ENCODE data around the gene CSF2RB.

DNA sequence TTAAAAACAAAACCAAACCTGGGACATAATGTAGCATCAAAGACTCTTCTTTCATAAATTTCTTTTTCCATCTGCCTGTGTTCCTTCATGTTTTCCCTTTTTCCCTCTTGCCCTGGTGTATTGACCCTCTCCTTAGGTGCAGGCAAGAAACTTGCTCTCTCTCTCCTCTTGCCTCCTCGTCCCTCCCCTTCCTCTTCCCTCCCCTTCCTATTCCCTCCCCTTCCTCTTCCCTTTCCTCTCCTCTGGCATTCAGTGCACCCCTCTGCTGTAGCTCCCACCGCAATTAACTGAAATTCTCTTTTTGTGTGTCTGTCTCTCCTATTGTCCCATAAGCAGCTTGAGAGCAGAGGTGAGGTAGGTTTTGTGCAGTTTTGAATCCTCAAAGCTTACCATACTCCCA, 49.9 kb downstream of the CSF2RB start:
- TF ChIP-seq KDM1A (IDR thresholded peaks at IDR 0.05; ENCODE audit: low read depth) = no peak
- TF ChIP-seq, protein P1, sequence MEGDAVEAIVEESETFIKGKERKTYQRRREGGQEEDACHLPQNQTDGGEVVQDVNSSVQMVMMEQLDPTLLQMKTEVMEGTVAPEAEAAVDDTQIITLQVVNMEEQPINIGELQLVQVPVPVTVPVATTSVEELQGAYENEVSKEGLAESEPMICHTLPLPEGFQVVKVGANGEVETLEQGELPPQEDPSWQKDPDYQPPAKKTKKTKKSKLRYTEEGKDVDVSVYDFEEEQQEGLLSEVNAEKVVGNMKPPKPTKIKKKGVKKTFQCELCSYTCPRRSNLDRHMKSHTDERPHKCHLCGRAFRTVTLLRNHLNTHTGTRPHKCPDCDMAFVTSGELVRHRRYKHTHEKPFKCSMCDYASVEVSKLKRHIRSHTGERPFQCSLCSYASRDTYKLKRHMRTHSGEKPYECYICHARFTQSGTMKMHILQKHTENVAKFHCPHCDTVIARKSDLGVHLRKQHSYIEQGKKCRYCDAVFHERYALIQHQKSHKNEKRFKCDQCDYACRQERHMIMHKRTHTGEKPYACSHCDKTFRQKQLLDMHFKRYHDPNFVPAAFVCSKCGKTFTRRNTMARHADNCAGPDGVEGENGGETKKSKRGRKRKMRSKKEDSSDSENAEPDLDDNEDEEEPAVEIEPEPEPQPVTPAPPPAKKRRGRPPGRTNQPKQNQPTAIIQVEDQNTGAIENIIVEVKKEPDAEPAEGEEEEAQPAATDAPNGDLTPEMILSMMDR (IDR thresholded peaks at IDR 0.05) = no peak
